HG03457 (cell line): Measurements from ENCODE around the gene IL33.
"Not testable (repeated sequence)": the region's sequence is repeated elsewhere in the genome, so short reads cannot be mapped to it uniquely, and the experiment has no call there.

ENCODE experiments used
- ATAC-seq: cut with Tn5 transposase; IDR thresholded peaks from one replicate; pipeline ENCODE4 v1.9.1; 2021; ENCODE audit warnings: moderate number of reproducible peaks; ENCODE audit not compliant: unreplicated experiment

The IL33 gene

GRCh38 chr9:6215562-6215961 is at the start of gene IL33:
Gene IL33 (plus strand): TSS chr9:6215807. CDS start chr9:6241695, 25,888 bp downstream.
- no peak for ATAC-seq

GRCh38 chr9:6171667-6172066 is 43.9 kb upstream of the IL33 start:
- ATAC-seq, result no peak

GRCh38 chr9:6173914-6174313 is 41.7 kb upstream of the IL33 start:
- ATAC-seq, result no peak

GRCh38 chr9:6182549-6183226 is 32.9 kb upstream of the IL33 start:
- not testable (repeated sequence) for ATAC-seq

- no peak for ATAC-seq
These were observed 32.4 kb upstream of the IL33 start for GRCh38 chr9:6183227-6183551.

GRCh38 chr9:6183627-6184026 is 32.0 kb upstream of the IL33 start:
- no peak for ATAC-seq

GRCh38 chr9:6184749-6185645 is 30.6 kb upstream of the IL33 start:
- ATAC-seq, result peak; percentile 93

- ATAC-seq, result no peak
These were observed 28.9 kb upstream of the IL33 start for GRCh38 chr9:6186691-6187090.

GRCh38 chr9:6187272-6187671 is 28.3 kb upstream of the IL33 start:
- no peak for ATAC-seq

GRCh38 chr9:6188466-6188865 is 27.1 kb upstream of the IL33 start:
- ATAC-seq, result no peak

GRCh38 chr9:6188906-6189305 is 26.7 kb upstream of the IL33 start:
- no peak for ATAC-seq

GRCh38 chr9:6194934-6195333 is 20.7 kb upstream of the IL33 start:
- ATAC-seq, result no peak

- no peak for ATAC-seq
These were observed 19.8 kb upstream of the IL33 start for GRCh38 chr9:6195714-6196360.

GRCh38 chr9:6197330-6197729 is 18.3 kb upstream of the IL33 start:
- no peak for ATAC-seq

GRCh38 chr9:6198251-6198650 is 17.4 kb upstream of the IL33 start:
- ATAC-seq, result no peak

GRCh38 chr9:6199596-6199995 is 16.0 kb upstream of the IL33 start:
- ATAC-seq, result no peak

- ATAC-seq, result no peak
These were observed 14.8 kb upstream of the IL33 start for GRCh38 chr9:6200761-6201160.

- ATAC-seq, result no peak
These were observed 5.6 kb upstream of the IL33 start for GRCh38 chr9:6209966-6210365.

- ATAC-seq, result no peak
These were observed 2.8 kb upstream of the IL33 start for GRCh38 chr9:6212722-6213375.

GRCh38 chr9:6214434-6214833 is 1.2 kb upstream of the IL33 start:
- ATAC-seq, result no peak

- no peak for ATAC-seq
These were observed 704 bp upstream of the IL33 start for GRCh38 chr9:6214903-6215302.
